ENCODE measurements around the gene DDX28.
A peak's percentile ranks its signal among the peaks of the same experiment; 100 is the strongest.
"Not testable (repeated sequence)": the region's sequence is repeated elsewhere in the genome, so short reads cannot be mapped to it uniquely, and the experiment has no call there.

The DDX28 gene

GRCh38 chr16:67995423-67995822, 27.6 kb downstream of the DDX28 start:
- H3K4me3 ChIP-seq (ENCODE audit: low read depth, low read length): no peak overlapping the region
- DNase-seq (ENCODE audit: low read depth, low spot score): no peak
- TF ChIP-seq, protein P1, sequence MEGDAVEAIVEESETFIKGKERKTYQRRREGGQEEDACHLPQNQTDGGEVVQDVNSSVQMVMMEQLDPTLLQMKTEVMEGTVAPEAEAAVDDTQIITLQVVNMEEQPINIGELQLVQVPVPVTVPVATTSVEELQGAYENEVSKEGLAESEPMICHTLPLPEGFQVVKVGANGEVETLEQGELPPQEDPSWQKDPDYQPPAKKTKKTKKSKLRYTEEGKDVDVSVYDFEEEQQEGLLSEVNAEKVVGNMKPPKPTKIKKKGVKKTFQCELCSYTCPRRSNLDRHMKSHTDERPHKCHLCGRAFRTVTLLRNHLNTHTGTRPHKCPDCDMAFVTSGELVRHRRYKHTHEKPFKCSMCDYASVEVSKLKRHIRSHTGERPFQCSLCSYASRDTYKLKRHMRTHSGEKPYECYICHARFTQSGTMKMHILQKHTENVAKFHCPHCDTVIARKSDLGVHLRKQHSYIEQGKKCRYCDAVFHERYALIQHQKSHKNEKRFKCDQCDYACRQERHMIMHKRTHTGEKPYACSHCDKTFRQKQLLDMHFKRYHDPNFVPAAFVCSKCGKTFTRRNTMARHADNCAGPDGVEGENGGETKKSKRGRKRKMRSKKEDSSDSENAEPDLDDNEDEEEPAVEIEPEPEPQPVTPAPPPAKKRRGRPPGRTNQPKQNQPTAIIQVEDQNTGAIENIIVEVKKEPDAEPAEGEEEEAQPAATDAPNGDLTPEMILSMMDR (IDR thresholded peaks at IDR 0.05; ENCODE audit: insufficient read depth, low read length, missing control alignments): no peak
- ChIA-PET POLR2A (no interaction called here), CTCF (interaction anchor here (0.7 to 6.3 kb wide), 5 partner anchors 12 to 233 kb away, joined by 3 to 63 read pairs (median 17); partner anchors contain the start of genes DDX28, DPEP3 and DUS2)

DNA sequence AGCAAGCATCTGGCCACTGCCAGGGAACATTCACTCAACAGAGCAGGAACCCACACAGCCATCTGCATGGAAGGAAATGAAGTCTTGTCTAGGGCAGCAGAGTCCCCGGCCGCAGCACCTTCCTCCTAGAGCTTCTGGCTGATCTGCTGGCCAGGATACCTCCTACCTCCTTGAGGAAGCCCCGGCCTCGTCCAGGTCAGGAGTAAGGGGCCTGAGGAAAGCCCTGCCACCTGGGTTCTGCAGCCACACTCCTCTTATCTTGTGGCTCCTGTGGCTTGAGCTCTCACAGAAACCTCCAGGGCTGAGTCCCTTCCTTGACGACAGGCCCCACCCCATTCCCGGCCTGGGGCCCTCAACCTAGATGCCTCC, 29.0 kb downstream of the DDX28 start:
- POLR2A ChIA-PET: interaction anchor here (0.6 kb wide), 1 partner anchor 160 kb away, joined by 3 read pairs; no protein-coding TSS in a partner anchor
- CTCF ChIA-PET: interaction anchor here (0.5 to 6.3 kb wide), 16 partner anchors 10 to 333 kb away, joined by 3 to 63 read pairs (median 4); partner anchors contain the start of genes DPEP2NB and DPEP3
- H3K4me3 ChIP-seq (ENCODE audit: low read depth, low read length); DNase-seq (ENCODE audit: low read depth, low spot score): not testable (repeated sequence)

DNA sequence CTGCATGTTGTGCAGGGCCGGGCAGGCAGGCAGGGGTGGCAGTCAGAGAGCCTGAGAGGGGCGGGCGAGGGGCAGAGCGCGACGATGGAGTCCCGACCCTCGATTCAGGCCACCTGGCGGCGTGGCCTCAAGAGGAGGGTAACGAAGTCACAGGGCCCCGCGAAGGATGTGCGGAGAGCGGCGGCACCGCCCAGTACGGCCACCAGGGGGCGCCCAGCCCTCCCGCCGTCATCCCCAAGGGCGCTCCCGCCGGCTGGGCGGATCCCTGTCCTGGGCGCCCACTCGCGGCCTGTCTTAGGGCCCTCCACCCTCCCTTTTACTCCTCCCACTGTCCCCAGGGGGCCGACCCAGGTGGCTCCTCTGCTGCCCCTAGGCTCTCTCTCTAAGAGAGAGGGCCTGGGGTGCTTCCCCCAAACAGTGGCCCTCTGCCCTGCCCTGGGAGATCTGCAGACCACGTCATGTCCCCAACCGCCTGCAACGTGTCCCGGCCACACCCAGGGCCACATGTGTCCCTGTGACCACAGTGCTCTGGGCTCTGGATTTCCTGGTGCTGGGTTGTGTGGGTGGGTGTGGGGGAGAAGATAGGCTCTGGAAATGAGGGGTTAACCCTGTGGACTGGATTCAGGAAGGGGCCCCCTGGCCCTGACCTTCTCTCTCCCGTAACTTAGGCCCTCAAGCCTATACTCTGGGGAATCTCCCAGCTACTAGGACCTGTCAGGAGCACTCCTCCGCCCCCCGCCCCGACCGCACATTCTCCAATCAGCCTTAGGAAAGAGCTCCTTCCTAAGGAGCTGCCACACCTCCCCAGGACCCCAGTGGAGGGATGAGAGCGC, 29.6 kb downstream of the DDX28 start:
- ChIA-PET POLR2A (interaction anchor here (0.6 kb wide), 1 partner anchor 160 kb away, joined by 3 read pairs; no protein-coding TSS in a partner anchor), CTCF (interaction anchor here (0.5 to 6.3 kb wide), 18 partner anchors 8 to 333 kb away, joined by 3 to 63 read pairs (median 4); partner anchors contain the start of genes DPEP2NB and DPEP3)
- TF ChIP-seq, protein P1 (IDR thresholded peaks at IDR 0.05; ENCODE audit: insufficient read depth, low read length, missing control alignments): peak; percentile 97
- no peak for DNase-seq (ENCODE audit: low read depth, low spot score)
- H3K4me3 ChIP-seq (ENCODE audit: low read depth, low read length): peak overlapping the region; percentile 12; the same call in 1 of the 2 replicates

- DNase-seq (ENCODE audit: low read depth, low spot score): no peak
- POLR2A ChIA-PET: no interaction called here
- CTCF ChIA-PET: interaction anchor here (0.6 to 6.3 kb wide), 21 partner anchors 8 to 320 kb away, joined by 3 to 63 read pairs (median 3); partner anchors contain the start of genes DPEP2NB and DPEP3
- no peak overlapping the region for H3K4me3 ChIP-seq (ENCODE audit: low read depth, low read length)
- TF ChIP-seq, protein P1 (IDR thresholded peaks at IDR 0.05; ENCODE audit: insufficient read depth, low read length, missing control alignments): no peak
Measured at GRCh38 chr16:67992661-67993206, 30.3 kb downstream of the DDX28 start.

- H3K4me3 ChIP-seq (ENCODE audit: low read depth, low read length): no peak overlapping the region
- TF ChIP-seq, protein P1 (IDR thresholded peaks at IDR 0.05; ENCODE audit: insufficient read depth, low read length, missing control alignments): no peak
- ChIA-PET CTCF (interaction anchor here (0.8 to 5.6 kb wide), 5 partner anchors 10 to 239 kb away, joined by 3 to 63 read pairs (median 5); no protein-coding TSS in a partner anchor), POLR2A (interaction anchor here (0.6 kb wide), 1 partner anchor 23 kb away, joined by 4 read pairs; no protein-coding TSS in a partner anchor)
- no peak for DNase-seq (ENCODE audit: low read depth, low spot score)
Measured at GRCh38 chr16:67990018-67990386, 33.0 kb downstream of the DDX28 start.

GRCh38 chr16:67989322-67990017, 33.6 kb downstream of the DDX28 start:
- TF ChIP-seq, protein P1 (IDR thresholded peaks at IDR 0.05; ENCODE audit: insufficient read depth, low read length, missing control alignments): no peak
- ChIA-PET POLR2A (interaction anchor here (0.6 kb wide), 1 partner anchor 23 kb away, joined by 4 read pairs; no protein-coding TSS in a partner anchor), CTCF (interaction anchor here (0.8 to 5.6 kb wide), 5 partner anchors 11 to 239 kb away, joined by 3 to 63 read pairs (median 5); no protein-coding TSS in a partner anchor)
- no peak for DNase-seq (ENCODE audit: low read depth, low spot score)
- H3K4me3 ChIP-seq (ENCODE audit: low read depth, low read length): no peak overlapping the region
